HG03095 (cell line): ENCODE results near the gene RIOK3.

Source experiments
- ATAC-seq: cut with Tn5 transposase; IDR thresholded peaks from one replicate; pipeline ENCODE4 v1.9.1; 2021; ENCODE audit warnings: moderate library complexity; ENCODE audit not compliant: unreplicated experiment

Gene RIOK3

DNA sequence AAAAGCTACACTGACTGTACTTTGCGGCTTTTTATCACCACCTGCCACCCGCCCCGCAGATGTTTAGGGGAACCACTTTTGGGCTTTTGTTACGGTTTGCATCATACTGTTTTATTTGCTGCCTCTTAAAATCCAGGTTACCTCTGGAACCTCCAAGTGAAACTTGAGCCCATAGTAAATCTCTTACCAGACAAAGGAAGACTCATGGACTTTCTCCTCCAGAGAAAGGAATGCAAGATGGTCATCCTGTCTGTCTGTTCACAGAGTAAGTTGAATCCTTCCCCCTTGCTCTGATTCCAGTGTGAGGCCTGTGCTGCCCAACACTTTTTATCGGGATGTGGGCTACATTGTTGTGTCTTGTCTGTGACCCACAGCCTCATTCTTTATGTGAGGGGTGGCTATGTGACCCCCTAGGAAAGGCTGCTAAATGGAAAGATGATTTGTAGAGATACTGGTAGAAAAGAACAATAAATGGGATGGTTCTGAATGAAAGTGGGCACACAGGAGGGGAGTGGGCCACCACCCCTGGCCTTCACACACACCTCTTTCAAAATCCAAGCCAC is 73.5 kb downstream of the RIOK3 start:
- ATAC-seq, result no peak

GRCh38 chr18:23528580-23529472 is 75.7 kb downstream of the RIOK3 start:
- ATAC-seq, result no peak

DNA sequence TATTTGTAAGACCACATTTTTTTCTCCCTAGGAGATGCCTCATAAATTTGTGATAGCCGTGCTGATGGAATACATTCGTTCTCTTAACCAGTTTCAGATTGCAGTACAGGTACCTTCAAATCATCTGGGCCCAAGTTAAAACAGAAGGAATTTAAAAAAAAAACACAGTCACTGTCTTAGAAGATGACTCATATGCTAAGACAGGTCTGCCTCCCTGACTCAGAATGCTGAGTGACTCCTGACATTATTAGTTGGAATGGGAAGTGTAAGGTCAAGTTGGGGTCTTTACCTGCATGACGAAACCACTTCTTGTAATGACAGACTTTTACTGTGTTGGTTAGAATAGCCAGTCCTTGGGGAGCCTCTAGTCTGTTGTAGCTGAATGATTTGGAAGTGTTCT is 76.5 kb downstream of the RIOK3 start:
- ATAC-seq, result no peak

DNA sequence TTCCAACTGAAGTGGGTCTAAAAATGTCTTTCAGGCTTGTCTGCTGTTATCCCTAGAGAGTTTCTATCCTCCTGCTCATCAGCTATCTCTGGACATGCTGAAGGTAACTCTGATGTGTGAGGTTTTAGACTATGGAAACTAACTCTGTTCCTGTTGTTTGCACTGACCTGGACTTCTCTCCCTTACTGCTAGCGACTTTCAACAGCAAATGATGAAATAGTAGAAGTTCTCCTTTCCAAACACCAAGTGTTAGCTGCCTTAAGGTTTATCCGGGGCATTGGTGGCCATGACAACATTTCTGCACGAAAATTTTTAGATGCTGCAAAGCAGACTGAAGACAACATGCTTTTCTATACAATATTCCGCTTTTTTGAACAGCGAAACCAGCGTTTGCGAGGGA is 77.1 kb downstream of the RIOK3 start:
- no peak for ATAC-seq

GRCh38 chr18:23531912-23532311 is 78.8 kb downstream of the RIOK3 start:
- no peak for ATAC-seq
